ENCODE results near the gene ELL2.
"Not testable (repeated sequence)": the region's sequence is repeated elsewhere in the genome, so short reads cannot be mapped to it uniquely, and the experiment has no call there.

Gene ELL2

DNA sequence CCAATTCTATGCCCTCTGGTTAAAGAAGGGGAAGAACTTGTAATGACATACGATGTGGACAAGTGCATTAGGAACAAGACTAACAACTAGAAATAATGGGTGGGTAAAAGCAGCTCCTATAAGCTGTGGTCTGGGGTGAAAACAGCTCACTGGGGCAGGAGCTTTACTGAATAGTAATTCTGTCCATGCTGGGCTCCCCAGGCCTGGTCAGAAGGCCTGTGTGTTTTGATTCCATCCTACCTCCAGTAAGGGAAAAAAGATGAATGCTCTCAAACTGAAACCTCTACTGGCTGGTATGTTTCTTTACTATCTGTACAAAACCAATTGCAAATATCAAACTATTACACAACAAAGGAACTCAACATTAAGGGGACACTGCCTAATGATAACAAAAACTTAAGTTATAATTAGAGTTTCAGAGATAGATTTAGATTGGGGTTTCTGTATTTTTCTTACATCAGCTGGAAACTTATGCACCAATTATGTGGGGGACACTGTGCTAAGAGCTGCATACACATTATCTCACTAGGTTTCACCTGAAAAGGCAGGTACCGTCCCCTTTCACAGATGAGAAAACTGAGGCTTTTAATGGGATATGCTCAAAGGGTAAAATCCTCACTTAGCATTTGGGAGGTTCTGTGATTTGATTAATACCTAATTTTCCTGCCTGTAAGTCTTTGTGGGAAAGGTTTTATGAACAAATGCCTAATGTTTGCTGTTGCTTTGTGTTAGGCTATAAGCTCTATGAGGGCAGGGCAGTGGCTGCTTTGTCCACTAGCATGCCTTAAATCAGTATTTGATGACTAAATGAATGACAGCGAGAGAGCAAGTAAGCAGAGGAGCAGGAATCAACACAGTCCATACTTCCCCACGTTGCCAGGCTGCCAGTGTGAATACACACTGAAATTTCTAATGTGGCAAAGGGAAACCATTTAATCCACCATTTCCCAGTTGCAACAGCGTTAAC, 53.6 kb downstream of the ELL2 start:
- DNase-seq (ENCODE audit: low read depth), result no peak

- DNase-seq (ENCODE audit: low read depth), result no peak
These were observed 54.5 kb downstream of the ELL2 start for GRCh38 chr5:95907067-95907705.

GRCh38 chr5:95906398-95906797, 55.3 kb downstream of the ELL2 start:
- not testable (repeated sequence) for DNase-seq (ENCODE audit: low read depth)

- no peak for DNase-seq (ENCODE audit: low read depth)
These were observed 56.8 kb downstream of the ELL2 start for GRCh38 chr5:95904827-95905226.

DNA sequence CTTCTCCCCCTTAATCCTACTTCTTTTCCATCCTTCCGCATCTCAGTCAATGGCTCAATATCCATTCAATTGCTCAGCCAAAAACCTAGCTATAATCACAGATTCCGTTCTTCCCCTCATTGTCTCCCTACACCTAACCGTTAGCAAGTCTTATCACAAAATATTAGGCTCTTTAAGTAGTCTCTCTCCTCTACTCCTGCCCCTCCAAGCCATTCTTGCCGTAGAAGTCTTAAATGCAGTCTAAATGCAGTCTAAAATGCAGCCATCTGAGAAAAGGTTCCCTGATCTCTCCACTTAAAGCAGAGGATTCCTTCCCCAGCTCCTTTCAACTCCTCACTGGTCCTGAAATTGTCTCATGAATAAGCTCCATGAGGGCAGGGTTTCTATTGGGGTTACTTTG, 57.8 kb downstream of the ELL2 start:
- DNase-seq (ENCODE audit: low read depth), result no peak

DNA sequence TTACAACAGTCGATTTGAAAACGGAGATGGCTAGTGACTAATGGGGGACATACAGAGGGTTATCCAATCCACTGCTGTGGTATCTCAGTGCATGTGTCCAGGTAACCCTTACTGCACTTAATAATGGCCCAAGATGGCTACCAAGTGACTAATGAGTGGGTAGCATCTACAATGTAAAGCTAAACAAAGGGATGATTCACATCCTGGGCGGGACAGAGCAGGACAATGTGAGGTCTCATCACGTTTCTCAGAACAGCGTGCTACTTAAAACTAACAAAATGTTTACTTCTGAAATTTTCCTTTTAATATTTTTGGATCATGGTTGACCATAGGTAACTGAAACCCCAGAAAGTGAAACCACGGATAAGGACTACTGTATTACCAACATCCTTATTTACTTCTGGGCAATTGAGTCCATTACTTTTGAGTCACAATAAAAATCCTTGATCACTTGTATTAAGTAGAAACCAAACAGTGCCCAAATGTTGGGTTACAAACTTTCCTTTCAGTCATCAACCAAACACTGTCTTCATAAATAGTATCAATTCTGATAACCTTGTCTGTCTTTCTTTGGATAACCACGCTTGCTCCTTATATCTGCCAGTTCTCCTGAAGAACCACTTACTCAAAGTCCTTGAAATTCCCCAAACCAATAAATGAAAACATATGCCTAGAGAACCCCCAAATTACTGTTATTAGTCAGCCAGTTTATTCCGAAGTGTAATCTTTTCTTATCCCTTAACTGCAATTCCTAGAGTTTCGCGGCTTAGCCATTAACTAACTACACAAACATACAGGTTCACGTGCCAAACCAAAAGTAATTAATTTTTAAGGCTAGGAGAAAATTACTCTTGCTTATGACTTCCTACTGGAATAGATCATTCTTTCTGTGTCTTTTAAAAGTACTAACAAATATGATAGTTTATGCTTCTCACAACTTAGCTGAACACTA, 59.7 kb downstream of the ELL2 start:
- no peak for DNase-seq (ENCODE audit: low read depth)

GRCh38 chr5:95900383-95900958, 61.2 kb downstream of the ELL2 start:
- no peak for DNase-seq (ENCODE audit: low read depth)

GRCh38 chr5:95899829-95900228, 61.8 kb downstream of the ELL2 start:
- no peak for DNase-seq (ENCODE audit: low read depth)

- no peak for DNase-seq (ENCODE audit: low read depth)
These were observed 62.6 kb downstream of the ELL2 start for GRCh38 chr5:95899006-95899405.

DNA sequence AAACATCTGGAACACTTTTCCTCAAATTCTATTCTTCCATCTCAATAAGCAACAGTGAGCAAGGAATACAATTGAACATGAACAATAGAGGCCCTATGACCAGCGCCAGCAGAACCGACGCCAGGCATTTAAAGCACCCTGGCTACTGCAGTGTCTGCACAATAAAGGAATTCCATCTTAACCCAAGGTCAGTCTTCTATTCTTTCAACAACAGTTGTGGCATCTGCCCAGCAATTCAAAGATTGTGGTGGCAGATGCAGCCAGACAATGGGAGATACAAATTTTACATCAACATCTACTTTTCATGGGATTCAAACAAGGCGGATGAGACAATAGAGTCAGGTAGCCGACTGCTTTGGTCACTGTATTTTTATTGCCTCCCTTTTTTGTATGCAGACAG, 65.9 kb downstream of the ELL2 start:
- no peak for DNase-seq (ENCODE audit: low read depth)

GRCh38 chr5:95895251-95895650, 66.4 kb downstream of the ELL2 start:
- DNase-seq (ENCODE audit: low read depth), result no peak

DNA sequence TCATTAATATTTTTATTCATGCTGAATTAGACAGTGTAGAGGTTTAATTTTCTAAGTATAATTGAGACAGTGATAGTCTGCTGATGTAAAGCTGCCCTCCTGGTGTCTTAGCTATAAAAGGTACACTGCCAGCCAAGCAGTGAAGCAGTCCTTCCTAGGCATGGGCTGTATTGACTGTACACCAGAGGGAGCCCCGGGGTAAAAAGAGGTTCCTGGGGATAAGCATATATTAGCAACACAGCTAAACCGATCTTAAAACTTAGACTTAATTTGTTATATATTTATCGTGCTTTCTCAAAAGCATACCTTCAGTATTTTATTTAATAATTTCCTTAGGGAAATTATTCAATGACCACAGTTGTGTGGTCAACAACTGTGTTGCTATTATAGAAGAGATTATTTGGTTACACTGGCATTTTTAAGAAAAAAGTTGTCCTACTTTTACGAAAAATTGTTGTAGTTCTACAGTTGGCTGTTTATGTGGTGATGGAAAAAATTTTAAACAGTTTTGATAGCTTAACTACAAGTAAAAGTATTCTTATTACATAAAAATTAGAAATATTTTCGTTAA, 68.8 kb downstream of the ELL2 start:
- DNase-seq (ENCODE audit: low read depth), result no peak

DNA sequence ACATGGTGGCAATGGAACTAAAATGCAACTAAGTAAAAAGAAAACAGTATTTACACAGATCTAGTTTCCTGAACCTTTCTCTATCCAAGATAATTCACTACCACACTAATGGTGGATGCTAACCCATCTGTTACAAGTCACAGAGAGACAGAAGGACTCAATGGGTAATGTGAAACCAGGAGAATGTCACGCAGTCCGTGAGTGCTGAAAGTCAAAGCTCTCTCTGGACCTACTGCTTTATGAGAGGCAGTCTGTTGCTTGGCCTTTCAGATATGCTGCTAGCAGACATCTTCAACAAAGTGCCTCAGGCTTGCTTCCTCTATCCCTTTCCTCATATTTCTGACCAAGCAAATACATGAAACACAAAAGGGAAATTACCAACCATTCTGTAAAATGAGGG, 70.2 kb downstream of the ELL2 start:
- DNase-seq (ENCODE audit: low read depth), result no peak

DNA sequence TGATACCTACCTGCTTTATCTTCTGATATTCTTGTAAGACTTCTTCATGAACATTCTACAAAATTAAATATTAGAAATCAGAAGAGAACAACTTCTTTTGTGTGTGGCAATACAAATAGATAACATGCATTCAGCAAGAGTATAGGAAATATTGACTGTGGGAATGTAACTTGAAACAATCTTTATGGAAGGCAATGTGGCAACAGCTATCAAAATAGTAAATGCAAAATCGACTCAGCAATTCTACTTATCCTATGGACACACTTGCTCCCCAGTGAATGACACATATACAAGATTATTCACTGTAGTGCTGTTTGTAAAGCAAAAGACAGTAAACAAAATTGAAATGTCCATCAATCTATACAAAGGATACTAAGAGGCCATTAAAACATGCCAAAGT, 72.6 kb downstream of the ELL2 start:
- no peak for DNase-seq (ENCODE audit: low read depth)

DNA sequence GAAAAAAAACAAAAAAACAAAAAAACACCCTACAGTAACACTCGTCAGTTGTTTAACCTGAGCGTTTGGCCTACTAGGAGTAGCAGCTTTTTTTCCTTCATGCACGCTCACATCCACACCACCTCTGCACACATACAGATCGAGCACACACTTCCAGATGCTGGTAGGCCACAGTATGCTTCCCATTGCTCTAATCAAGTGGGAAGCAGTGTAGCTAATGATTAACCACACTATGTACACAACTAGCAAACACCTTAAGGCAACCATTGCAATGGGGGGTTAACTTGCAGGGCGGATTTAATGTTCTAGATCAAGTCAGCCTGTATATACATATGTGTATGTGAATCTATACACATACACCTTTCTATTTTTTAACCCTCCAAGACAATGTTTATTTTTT, 73.7 kb downstream of the ELL2 start:
- no peak for DNase-seq (ENCODE audit: low read depth)

GRCh38 chr5:95886340-95887044, 75.2 kb downstream of the ELL2 start:
- no peak for DNase-seq (ENCODE audit: low read depth)

DNA sequence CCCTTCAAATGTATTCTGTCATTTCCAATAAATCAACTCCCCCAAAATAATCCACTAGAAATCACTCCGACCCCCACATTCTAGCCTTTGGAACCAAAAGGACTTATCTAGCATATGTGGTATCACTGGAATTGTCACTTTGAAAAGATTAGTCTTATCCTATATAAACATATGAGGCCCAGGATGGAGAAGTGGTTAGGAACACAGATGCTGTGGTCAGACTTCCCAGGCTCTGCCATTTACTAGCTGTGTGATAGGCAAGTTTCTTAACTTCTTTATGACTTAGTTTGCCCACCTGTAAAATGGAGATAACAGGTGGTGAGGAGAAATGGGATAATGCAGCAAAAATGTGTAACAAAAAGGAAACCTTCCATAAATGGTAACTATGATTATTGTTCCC, 77.1 kb downstream of the ELL2 start:
- DNase-seq (ENCODE audit: low read depth), result no peak

DNA sequence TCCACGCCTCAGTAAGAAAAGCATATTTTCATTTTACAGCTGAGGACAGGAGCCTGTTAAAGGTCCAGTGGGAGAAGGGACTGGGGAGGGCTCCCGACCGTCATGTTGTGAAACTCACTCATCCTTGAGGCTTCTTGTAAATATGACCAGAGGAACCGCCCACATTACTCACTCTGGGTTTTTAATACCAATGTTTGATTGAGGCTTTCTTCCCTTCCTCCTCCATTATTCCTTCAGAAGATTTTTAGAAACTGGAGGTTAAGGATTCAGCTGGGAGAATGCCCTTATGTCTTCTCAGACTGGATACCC, 77.7 kb downstream of the ELL2 start:
- DNase-seq (ENCODE audit: low read depth), result no peak

DNA sequence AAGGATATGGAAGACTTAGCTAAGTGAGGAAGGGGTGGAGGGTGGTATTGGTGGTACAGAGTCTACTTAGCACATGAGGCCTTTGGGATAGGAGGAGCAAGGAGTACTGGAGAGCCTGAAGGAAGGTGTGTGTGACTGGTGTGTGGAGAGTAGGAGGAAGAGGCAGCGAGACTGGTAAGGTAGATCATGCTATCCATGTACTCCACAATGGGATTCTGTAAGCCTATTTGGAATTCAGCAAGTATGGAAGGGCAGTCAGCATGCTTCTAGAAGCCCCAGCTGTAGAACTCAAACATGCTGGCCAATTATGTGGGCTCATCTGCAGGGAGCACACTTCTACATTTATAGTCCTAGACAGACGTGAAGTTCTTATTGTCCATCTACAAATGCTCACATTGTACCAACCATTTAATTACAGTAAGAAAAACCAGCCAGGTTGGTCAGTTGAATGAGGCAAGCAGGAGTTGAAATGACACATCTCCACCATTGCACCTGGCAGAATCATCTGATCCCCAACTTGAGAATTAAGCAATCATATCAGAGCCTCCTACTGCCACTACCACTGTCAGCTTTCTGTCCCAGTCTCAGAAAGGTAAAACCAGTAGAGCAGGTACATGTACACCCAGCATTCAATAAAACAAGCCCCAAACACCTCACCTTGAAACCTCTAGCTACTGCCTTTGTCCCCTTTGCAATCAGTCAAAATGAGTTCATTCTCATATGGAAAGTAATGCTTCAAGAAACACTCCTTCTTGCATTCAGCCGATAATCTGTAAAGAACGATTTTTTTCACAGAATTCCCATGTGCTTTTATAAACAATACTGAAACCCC, 78.2 kb downstream of the ELL2 start:
- no peak for DNase-seq (ENCODE audit: low read depth)

DNA sequence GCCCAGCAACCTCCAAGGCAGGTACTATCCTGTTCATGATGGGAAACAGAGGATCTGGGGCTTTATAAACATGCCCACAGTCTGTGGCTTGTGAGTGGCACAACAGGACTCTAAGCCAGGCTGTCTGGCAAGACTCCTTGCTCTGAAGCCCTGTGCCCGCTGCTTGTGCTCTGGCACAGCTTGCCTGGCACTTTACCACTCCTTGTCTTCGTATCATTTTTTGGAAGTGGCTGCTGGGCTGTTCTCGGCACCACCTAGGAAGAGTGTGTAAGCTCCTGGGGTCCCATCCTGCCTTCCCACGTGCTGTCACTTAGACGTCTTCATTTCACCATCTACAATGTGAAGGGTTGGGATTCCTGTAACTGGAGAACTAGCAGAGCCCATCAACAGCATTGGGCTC, 79.8 kb downstream of the ELL2 start:
- DNase-seq (ENCODE audit: low read depth), result no peak
